NOMO-1 treated with dmso at 0.1 percent for 144 hours (cell line): ENCODE measurements around the gene RABGAP1.

Experiments used
- DNase-seq: peaks from one replicate; lab custom pipeline; 2025; ENCODE audit not compliant: unreplicated experiment; lab: John Stamatoyannopoulos, UW

RABGAP1 gene

DNA sequence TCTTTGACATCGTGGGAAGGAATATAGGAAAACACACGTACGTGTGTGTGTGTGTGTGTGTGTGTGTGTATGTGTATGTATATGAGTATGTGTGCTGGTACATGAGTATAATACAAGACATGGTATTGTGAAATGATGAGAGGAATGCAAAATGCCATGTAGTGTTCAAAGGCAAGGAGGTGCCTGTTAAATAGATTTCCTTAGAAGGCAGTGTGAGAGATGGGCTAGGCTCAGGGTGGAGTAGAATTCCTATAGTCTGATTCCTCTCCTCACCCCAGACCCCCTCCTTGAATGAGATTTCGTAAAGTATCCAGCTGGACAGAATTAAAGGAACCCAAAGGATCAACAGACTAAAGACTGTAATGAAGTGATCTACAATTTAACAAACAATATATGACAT is 103.8 kb downstream of the RABGAP1 start:
- DNase-seq = no peak

GRCh38 chr9:123046406-123047195 is 105.8 kb downstream of the RABGAP1 start:
- no peak for DNase-seq

GRCh38 chr9:123048748-123049147 is 107.9 kb downstream of the RABGAP1 start:
- no peak for DNase-seq

- no peak for DNase-seq
Observed at GRCh38 chr9:123049589-123050222, 108.9 kb downstream of the RABGAP1 start.

- no peak for DNase-seq
Observed at GRCh38 chr9:123053046-123053445, 112.2 kb downstream of the RABGAP1 start.

DNA sequence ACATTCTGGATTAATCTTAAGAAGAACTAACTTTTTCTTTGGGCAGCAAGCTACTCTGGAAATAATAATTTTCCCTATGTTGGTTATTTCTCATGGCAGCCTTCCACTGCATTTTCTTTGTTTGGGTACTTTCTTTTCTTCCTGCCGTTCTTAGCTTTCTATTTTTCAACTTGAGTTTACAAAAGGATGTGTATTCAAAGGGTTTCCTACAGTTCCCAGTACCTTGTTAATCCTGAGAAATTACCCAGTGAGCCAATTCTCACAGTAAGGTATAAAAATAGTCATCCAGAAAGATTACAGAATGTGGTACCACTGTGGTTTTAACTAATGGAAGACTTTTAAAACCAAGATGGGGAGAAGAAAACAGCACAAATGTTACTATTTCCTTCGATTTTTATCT is 112.9 kb downstream of the RABGAP1 start:
- DNase-seq = no peak

DNA sequence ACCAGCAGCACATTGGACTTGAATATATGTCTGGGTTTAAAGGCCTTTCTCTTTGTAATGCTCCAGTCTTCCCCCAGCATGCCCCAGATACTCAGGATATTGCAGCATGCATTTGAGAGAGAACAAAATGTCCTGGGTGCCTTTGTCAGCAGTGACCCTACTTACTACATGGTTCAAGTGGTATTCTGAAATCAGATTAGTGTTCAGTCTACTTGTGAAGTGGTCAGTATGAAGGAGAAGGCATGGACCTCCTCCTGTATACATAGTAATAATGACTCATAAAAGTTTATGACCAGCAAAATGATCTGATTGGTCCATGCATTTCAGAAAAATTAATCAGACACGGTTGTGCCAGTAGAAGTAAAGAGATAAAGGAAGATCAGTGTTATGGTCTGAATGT is 118.0 kb downstream of the RABGAP1 start:
- no peak for DNase-seq

DNA sequence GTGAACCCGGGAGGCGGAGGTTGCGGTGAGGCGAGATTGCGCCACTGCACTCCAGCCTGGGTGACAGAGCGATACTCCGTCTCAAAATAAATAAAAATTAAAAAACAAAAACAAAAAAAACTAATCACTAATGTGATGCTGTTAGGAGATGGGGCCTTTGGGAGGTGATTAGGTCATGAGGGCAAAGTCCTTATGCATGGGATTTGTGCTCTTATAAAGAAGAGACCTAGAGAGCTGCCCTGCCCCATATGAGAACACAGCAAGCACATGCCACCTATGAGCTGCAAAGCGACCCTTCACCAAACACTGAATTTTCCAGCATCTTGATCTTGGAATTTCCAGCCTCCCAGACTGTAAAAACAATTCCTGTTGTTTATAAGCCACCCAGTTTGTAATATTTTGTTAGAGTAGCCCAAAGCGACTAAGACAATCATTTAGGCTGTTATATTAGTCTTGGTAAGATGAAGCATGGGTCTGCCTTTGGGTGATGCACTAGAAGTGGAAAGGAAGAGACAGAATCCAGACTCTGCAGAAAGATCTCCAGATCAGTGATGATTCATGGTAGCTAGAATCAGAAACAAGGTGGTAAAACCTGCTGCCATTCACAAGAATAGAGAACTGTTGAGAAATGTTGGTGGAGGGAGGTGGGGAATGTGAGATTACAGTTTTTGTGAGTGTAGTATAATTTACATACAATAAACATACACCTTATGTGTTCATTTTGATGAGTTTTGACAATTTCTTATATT is 118.8 kb downstream of the RABGAP1 start:
- no peak for DNase-seq

GRCh38 chr9:123061216-123061615 is 120.4 kb downstream of the RABGAP1 start:
- no peak for DNase-seq

DNA sequence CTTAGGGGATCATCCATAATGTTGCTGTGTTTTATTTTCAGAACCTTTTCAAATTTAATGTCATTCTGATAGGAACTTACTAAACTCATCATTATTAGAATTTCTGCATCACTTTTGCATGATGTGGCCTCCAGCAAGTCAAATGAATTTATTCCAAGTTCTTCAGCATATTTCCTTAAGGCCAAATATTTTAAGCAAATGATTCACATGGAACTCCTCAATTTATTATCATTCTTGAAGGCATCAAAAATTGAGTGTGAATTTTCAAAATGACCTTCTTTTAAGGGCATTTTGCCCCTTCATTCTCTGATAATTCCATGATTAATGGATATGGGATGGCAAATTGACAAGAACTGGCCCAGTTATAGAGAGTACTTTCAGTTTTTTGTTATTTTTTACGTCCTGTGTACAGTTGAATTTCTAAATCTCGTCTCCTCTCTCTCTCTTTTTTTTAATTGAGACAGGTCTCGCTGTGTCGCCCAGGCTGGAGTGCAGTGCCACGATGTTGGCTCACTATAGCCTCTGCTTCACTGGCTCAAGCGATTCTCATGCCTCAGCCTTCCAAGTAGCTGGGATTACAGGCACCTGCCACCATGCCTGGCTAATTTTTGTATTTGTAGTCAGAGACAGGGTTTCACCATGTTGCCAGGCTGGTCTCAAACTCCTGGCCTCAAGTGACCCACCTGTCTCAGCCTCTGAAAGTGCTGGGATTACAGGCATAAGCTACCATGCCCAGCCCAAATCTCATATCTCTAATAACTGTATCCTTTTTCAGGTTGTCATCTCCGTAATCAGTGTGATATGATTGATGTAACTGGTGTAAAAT is 121.7 kb downstream of the RABGAP1 start:
- DNase-seq = no peak

DNA sequence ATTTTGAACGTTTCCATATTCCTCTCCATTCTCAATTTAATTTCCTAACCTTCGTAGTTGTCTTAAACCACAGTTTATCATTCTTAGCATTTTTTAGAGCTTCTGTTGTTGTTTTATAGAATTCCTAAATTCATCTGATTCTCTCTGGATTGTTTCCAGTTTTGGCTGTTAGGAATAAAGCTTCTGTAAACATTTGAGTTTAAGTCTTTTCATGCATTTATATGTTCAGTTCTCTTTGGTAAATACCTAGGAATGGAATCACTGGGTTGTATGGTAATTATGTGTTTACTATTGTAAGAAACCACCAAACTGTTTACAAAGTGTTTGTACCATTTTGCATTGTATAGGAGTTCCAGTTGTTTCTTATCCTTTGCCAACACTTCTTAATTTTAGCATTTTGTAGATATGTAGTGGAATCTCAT is 122.4 kb downstream of the RABGAP1 start:
- no peak for DNase-seq

DNA sequence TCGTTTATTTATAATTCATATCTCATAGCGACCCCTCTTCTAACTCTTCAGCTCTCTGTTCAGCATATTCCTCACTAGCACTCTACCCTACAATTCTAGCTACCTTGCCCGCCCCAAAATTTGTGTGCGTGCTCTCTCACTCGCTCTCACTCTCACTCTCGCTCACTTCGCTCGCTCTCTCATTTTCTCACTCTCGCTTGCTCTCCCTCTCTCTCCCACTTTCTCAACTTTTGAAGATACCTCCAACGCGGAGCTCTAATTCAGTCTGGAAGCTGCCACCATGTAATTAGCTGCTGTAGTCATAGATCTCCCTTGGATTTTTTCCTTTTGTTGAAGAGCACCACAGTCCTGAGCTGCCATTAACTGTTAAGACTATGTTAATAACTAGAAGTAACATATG is 123.1 kb downstream of the RABGAP1 start:
- no peak for DNase-seq

GRCh38 chr9:123064716-123065115 is 123.9 kb downstream of the RABGAP1 start:
- no peak for DNase-seq

GRCh38 chr9:123065196-123065595 is 124.4 kb downstream of the RABGAP1 start:
- DNase-seq = no peak

GRCh38 chr9:123067136-123067535 is 126.3 kb downstream of the RABGAP1 start:
- DNase-seq = no peak

DNA sequence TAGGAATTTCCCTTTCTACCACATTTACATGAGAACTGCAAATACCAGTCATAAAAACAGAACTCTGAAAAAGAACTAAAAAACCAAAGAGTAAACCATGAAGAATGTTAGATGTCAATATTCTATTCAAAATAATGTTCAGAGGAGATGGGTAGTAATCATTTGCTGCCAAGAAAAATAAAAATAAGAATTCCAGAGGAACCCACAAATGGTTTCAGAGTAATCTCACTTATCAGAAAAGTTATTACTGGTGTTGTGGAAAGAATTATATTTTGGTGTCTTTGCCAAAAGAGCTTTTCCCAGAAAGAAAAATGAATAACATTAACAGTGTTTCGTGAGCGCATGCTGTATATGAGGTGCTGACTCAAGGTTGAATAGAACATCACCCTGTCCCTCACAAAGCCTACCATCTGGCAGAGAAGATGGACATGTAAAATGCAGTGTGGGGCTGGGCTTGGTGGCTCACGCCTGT is 128.2 kb downstream of the RABGAP1 start:
- DNase-seq = no peak

GRCh38 chr9:123070198-123070597 is 129.4 kb downstream of the RABGAP1 start:
- no peak for DNase-seq

DNA sequence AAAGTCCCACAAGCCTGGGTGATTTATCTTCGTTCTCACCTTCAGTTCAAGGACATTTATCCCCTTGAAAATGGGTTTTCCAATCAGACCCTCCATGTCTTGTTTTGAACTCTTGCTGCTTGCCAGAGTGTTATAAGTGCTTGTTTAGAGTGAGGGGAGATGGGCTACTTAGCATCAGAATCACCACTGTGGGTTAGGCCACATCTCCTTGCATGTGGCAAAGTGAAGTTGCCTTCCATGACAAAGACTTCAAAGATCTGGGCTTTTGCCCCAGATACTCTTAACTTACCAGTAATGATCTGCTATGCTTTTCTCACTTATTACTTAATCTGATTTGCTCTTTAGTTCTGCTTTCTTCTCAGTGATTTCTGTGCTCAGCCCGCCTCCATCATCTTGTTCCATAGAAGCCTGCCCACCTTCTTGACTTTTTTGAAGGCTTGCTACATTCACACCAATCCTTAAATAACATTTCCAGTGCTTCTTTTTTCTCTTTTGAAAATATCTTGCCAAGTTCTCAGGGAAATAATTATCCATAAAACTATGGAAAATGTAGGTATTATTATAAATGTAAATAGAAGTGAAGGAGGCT is 131.7 kb downstream of the RABGAP1 start:
- no peak for DNase-seq

DNA sequence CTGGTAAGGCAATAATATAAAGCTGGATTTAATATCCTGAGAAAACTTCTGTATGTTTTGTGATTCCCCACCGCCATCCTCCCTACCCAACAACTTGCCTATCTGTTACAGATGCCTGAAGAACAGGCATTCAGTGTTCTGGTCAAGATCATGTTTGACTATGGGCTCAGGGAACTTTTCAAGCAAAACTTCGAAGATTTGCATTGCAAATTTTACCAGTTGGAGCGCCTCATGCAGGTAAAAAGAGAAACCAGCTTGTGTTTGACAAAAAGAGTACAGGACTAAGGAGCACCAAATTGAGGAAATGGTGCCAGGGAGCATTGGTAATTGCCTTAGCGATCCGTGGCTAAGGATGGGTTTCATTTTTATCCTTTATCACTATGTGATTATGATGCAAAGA is 132.6 kb downstream of the RABGAP1 start:
- no peak for DNase-seq

DNA sequence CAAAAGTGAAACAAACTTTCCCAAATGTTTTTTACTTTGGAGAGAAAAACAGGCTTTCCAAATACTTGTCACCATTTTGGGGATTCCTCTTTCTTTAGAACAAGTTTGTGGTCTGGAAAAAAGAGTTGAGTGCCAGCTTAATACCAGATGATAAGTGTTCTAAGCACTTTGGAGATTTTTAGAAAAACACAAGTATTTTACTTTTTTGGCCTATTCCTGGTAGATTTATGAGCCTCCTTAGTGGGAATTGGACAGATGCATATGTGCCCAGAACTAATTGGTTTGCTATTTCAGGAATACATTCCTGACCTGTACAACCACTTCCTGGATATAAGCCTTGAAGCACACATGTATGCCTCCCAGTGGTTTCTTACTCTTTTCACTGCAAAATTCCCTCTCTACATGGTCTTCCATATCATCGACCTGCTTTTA is 133.2 kb downstream of the RABGAP1 start:
- DNase-seq = no peak

DNA sequence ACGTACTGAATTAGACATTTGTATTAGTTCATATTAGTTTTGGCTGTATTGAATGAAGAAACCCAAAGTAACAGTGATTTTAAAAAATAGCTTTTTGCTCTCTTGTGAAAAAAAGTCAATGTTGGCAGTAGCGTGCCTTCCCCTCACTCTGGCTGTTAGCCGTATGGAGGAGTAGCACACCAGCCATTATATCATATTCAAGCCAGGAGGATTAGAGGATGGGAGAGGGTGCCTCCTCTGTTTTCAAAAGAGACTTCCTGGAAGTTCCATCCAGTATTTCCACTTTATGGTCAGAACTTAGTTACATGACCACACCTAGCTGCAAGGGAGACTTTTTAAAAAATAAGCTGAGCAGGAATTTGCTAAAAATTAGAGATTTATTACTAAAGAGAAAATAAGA is 133.8 kb downstream of the RABGAP1 start:
- no peak for DNase-seq
